Measurements from ENCODE around the gene PDCD1. TPM values are rescaled to one million over a fixed set of nuclear protein-coding genes. Genes with fewer than 3 reads are reported as not detected.

PDCD1 gene
- total RNA-seq, 4 donors from 2014 or later, result 1.2 to 2.5 (median 1.5) TPM

DNA sequence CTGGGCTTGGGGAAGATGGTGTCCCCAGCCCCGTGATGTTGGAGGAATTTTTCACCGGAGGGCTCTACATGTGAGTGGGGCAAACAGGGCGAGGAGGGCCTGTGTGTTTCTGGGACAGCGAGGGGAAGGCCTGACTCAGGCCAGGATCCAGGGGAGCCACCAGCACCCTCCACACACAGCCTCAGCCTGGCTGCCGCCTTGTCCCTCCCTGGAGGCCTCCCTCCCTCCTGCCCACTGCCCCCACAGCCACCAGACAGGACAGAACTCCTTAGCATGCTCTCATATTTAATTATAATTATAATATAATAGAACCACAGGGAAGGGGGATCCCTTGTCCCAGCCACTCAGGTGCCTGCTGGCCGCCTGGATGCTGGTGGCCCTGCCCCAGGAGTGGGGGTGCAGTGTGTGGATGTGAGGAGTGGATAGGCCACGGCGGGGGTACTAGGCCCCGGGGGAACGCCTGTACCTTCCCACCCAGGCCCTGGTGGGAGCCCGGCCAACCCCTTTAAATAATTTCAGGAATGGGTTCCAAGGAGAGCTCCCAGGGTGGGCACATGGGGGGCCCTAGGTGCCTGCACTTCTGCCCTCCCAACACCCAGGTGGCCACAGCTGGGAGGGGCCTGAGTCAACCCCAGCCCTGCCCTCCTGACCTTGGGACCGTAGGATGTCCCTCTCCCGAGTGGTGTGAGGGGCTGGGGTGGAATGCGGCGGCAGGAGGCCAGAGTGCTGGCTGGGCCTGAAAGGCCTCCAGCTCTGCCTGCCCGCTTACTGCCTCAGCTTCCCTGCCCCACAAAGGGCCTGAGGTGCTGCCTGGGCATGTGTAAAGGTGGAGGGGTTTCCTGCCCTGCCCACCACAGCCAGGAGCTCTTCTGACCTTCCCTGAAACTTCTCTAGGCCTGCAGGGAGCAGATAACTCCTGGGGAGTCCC lies 8.8 kb downstream of the PDCD1 start:
- no peak for DNase-seq
- WGBS, 2 donors, result 81 to 100% methylated on average over 1 to 8 of the region's 16 CpGs
- H3K27ac ChIP-seq, result no peak overlapping the region

DNA sequence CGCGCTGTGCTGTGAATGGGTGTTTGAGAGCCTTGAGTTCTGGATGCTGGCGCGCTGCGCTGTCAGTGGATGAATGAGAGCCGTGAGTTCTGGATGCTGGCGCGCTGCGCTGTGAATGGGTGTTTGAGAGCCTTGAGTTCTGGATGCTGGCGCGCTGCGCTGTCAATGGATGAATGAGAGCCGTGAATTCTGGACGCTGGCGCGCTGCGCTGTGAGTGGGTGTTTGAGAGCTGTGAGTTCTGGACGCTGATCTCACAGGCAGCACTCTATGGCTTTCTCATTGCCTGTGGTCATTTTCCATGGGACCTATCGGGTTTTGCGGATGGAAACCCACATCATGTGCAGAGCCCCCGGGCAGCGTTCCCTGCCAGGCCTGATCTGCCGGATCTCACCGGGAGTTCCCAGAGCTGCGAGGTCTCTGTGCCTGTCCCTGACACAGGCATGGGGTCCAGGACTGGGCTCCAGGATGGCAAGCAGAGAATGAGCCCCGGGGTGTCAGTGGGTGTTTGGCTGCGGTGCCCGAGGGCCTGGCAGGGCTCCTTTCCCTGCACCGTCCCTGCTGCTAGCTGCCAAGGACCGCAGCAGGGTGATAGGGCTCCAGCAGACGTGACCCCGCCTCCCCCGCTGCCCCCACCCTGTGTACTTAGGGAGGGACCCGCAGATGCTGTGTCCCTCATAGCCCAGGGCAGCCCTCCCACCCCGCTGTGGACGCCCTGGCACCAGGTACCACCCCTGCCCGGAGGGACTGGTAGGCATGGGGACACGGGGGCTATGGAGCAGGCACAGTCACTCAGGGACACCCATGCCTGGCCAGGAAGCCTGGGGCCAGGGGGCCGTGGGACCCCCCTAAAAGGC lies 9.7 kb downstream of the PDCD1 start:
- Histone ChIP-seq H3K9me3 (no peaks in the 10 kb centered on the region), H3K27me3 (peaks cover 0 to 13% (median 0%) of the 10 kb centered on the region in 4 donors), H3K4me1 (peaks cover 3 to 15% (median 8%) of the 10 kb centered on the region in 3 donors), H3K4me3 (no peak overlapping the region), H3K36me3 (no peaks in the 10 kb centered on the region), H3K27ac (no peak overlapping the region)
- 91% methylated on average over 18 of the region's 39 CpGs; no CpG with 5 or more reads in 1 of the 2 donors for WGBS, 2 donors
- TF ChIP-seq, protein P1, sequence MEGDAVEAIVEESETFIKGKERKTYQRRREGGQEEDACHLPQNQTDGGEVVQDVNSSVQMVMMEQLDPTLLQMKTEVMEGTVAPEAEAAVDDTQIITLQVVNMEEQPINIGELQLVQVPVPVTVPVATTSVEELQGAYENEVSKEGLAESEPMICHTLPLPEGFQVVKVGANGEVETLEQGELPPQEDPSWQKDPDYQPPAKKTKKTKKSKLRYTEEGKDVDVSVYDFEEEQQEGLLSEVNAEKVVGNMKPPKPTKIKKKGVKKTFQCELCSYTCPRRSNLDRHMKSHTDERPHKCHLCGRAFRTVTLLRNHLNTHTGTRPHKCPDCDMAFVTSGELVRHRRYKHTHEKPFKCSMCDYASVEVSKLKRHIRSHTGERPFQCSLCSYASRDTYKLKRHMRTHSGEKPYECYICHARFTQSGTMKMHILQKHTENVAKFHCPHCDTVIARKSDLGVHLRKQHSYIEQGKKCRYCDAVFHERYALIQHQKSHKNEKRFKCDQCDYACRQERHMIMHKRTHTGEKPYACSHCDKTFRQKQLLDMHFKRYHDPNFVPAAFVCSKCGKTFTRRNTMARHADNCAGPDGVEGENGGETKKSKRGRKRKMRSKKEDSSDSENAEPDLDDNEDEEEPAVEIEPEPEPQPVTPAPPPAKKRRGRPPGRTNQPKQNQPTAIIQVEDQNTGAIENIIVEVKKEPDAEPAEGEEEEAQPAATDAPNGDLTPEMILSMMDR (IDR thresholded peaks at IDR 0.05), result no peak
- no peak for TF ChIP-seq POLR2A (IDR thresholded peaks at IDR 0.05)
- intact Hi-C loops (cut with DNase I), result no loop called here
- DNase-seq, result no peak

More for the DNA sequence above, 8.8 kb downstream of the PDCD1 start:
- Histone ChIP-seq H3K36me3 (no peaks in the 10 kb centered on the region), H3K27me3 (peaks cover 0 to 8% (median 0%) of the 10 kb centered on the region in 4 donors), H3K9me3 (no peaks in the 10 kb centered on the region), H3K4me3 (no peak overlapping the region), H3K4me1 (peaks cover 2 to 12% (median 8%) of the 10 kb centered on the region in 3 donors)
- intact Hi-C loops (cut with DNase I), result no loop called here
- TF ChIP-seq, protein P1 (IDR thresholded peaks at IDR 0.05), result no peak
- no peak for TF ChIP-seq POLR2A (IDR thresholded peaks at IDR 0.05)

DNA sequence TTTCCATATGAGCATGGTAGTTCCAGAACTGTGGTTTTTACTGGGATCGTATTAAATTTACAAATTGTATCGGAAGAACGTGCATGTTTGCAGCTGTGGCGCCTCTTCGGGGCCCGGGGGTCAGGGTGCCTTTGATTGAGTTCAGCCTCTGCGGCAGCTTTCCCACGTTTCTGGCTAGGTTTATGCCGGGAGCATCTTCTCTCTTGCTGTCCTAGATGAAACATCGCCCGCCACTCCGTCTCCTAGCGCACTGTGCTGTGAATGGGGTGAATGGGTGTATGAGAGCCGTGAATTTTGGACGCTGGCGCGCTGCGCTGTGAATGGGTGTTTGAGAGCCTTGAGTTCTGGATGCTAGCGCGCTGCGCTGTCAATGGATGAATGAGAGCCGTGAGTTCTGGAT lies 12.3 kb downstream of the PDCD1 start:
- 83 to 85% methylated on average over 12 to 18 of the region's 22 CpGs for WGBS, 2 donors
- intact Hi-C loops (cut with DNase I), result no loop called here
- H3K36me3 ChIP-seq, result no peaks in the 10 kb centered on the region
- peaks cover 0 to 13% (median 0%) of the 10 kb centered on the region in 4 donors for H3K27me3 ChIP-seq
- no peak for DNase-seq
- no peak overlapping the region for H3K27ac ChIP-seq
- peaks cover 6 to 30% (median 14%) of the 10 kb centered on the region in 3 donors for H3K4me1 ChIP-seq
- no peak overlapping the region for H3K4me3 ChIP-seq
- TF ChIP-seq, protein P1 (IDR thresholded peaks at IDR 0.05), result no peak
- no peak for TF ChIP-seq POLR2A (IDR thresholded peaks at IDR 0.05)
- no peaks in the 10 kb centered on the region for H3K9me3 ChIP-seq

DNA sequence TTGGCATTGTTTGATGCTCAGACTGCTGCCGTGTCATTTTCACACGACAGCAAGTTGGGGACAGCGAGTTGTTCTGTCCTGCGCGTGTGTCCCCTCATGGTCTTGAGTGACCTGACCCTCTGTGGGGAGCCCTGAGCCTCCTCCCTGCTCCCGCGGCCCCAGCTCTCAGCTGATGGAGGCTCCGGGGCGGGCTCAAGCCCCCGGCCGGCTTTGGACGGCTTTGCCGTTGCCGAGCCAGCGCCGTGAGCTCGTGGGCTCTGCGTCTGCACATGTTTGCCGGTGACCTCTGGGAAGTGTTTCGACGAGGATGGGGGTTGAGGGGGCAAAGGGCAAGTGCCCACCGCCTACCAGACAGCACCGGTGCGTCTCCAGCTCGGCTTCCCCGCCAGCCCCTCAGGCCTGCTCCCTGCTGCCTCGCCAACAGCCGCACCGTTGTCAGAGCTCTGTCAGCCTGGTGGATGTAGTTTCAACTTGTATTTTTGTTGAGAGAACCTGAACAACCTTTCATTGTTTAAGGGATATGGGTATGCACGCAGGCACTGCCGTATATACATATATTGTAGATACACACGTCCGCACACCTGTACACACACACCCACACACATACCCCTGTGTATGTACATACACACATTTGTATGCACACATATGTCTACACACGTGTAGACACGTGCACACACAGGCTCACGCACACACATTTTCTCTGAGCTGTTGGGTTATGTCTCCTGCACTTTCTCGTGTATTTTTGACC lies 13.7 kb downstream of the PDCD1 start:
- 70 to 84% methylated on average over 23 to 29 of the region's 37 CpGs for WGBS, 2 donors
- DNase-seq, result no peak
- Histone ChIP-seq H3K4me3 (peak overlapping the region in 3 of 4 donors; percentile 27 to 64 (median 47)), H3K27ac (peak overlapping the region in 1 of 4 donors; percentile 79), H3K27me3 (peaks cover 0 to 13% (median 0%) of the 10 kb centered on the region in 4 donors), H3K9me3 (no peaks in the 10 kb centered on the region), H3K4me1 (peaks cover 6 to 30% (median 14%) of the 10 kb centered on the region in 3 donors), H3K36me3 (no peaks in the 10 kb centered on the region)
- intact Hi-C loops (cut with DNase I), result no loop called here
- TF ChIP-seq, protein P1 (IDR thresholded peaks at IDR 0.05), result no peak
- TF ChIP-seq POLR2A (IDR thresholded peaks at IDR 0.05), result no peak

Measured in esophagus squamous epithelium (tissue), 5 donors.